Naive thymus-derived CD8-positive, alpha-beta T cell (primary cell): ENCODE data around the gene POU2F1. TPM values are rescaled to one million over a fixed set of nuclear protein-coding genes. Genes with fewer than 3 reads are reported as not detected.

Experiments
- ATAC-seq, 2 donors: fragments of 150-1000 bp; cut with Tn5 transposase in 1 of 2; sonication (Bioruptor Pico), chemical (Tn5 transposase) in 1 of 2; 1 replicate in 1 of 2; 2 replicates in 1 of 2; pipeline ENCODE4 v1.10.0; 2021; ENCODE audit warnings: mild to moderate bottlenecking in 2 of 2, moderate library complexity in 2 of 2
- POLR2A ChIA-PET: fragments of 350-600 bp; sonication (Branson Sonifier 250); formaldehyde crosslinking; loops from one replicate; lab custom pipeline; 2021; ENCODE audit warnings: antibody characterized with exemption; lab: Charles Lee
- DNase-seq, 10 donors: peaks; one replicate each; pipeline versions ENCODE4 v3.0.0 to v3.0.0-alpha.2; 2020 to 2022
- H3K27ac Mint-ChIP-seq, 10 donors: one replicate each; pipeline ENCODE4 v1.8.0; 2020 to 2022; ENCODE audit warnings: mild to moderate bottlenecking in 10 of 10, mixed read lengths in 10 of 10, moderate library complexity in 4 of 10, inconsistent platforms in 1 of 10
- H3K27me3 Mint-ChIP-seq, 5 donors: one replicate each; pipeline ENCODE4 v1.8.0; 2021 to 2022; ENCODE audit warnings: mixed read lengths in 5 of 5
- H3K36me3 Mint-ChIP-seq, 3 donors: one replicate each; pipeline ENCODE4 v1.8.0; 2020 to 2022; ENCODE audit warnings: mixed read lengths in 3 of 3, mild to moderate bottlenecking in 2 of 3, inconsistent platforms in 1 of 3
- H3K4me1 Mint-ChIP-seq, 4 donors: one replicate each; pipeline ENCODE4 v1.8.0; 2021 to 2022; ENCODE audit warnings: mixed read lengths in 4 of 4
- H3K4me3 Mint-ChIP-seq, 10 donors: one replicate each; pipeline ENCODE4 v1.8.0; 2020 to 2022; ENCODE audit warnings: mild to moderate bottlenecking in 10 of 10, mixed read lengths in 10 of 10, moderate library complexity in 6 of 10, inconsistent platforms in 1 of 10
- H3K9me3 Mint-ChIP-seq, 9 donors: one replicate each; pipeline ENCODE4 v1.8.0; 2020 to 2022; ENCODE audit warnings: mixed read lengths in 9 of 9, mild to moderate bottlenecking in 3 of 9, inconsistent platforms in 1 of 9, moderate library complexity in 1 of 9
- polyA plus RNA-seq, 3 donors: library from polyadenylated mRNA; unstranded; fragments of 300-500 nt; fragmentation: Illumina TruSeq; gene quantifications; one replicate each; pipeline ENCODE4 v1.2.3, GENCODE V29; 2021
- total RNA-seq, 8 experiments: library from RNA in 2 of 8; stranded (reverse) in 2 of 8; gene quantifications; one replicate each; pipeline ENCODE4 v1.2.3 and lab custom pipeline; 2021 to 2026

Gene POU2F1
- total and polyA plus RNA-seq, 5 experiments from 2014 or later: 5.0 to 22.9 (median 9.8) TPM

DNA sequence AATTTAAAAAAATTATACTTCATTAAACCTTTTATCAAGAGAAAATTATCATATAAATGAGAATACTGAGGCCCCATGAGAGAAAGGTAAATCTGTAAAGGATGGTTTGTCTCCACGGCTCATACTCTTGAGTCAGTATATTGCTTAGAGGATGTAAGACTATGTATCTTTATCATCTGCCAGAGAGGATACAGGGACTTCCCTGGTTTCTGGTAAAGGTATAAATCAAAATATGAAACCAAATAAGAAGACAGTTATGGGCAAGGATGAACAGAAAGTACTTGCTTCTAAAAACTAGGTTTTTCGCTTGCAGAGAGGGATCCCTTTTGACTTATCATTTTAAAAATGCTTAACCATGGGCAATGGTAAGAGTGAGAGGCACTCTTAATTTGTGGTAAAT, 112.4 kb downstream of the POU2F1 start:
- Mint-ChIP-seq H3K9me3 (peaks cover 0 to 17% (median 10%) of the 10 kb centered on the region in 9 donors), H3K4me1 (peaks cover 9 to 51% (median 18%) of the 10 kb centered on the region in 4 donors), H3K27me3 (no peaks in the 10 kb centered on the region), H3K4me3 (peak overlapping the region in 1 of 10 donors; percentile 11), H3K27ac (peak overlapping the region in 1 of 10 donors; percentile 60), H3K36me3 (peaks cover 25 to 42% (median 39%) of the 10 kb centered on the region in 3 donors)
- ATAC-seq (no peak), DNase-seq (no peak)
- POLR2A ChIA-PET: no interaction called here

DNA sequence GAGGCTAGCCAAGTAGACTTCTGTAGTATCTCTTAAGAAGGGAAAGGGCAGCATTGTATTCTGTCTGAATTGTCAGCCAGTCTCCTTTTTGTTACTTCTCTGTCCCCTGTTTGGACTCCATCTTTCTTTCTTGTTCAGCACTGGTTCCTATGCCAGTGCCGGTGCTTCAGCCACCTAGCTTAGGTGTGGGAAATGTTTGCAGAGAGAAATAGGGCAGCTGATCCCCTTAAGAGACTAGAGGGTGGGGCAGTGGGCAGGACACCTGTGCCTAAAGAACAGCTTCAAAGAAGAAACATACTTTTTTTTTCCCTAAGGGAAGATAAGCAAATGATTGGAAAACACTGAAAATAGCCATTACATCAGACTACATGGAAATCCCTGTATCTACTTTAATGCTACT, 113.0 kb downstream of the POU2F1 start:
- peak overlapping the region in 1 of 10 donors; percentile 60 for H3K27ac Mint-ChIP-seq
- POLR2A ChIA-PET: no interaction called here
- H3K36me3 Mint-ChIP-seq: peaks cover 28 to 48% (median 41%) of the 10 kb centered on the region in 3 donors

GRCh38 chr1:167339405-167339804, 118.7 kb downstream of the POU2F1 start:
- POLR2A ChIA-PET: no interaction called here
- no peak for DNase-seq
- Mint-ChIP-seq H3K27me3 (no peaks in the 10 kb centered on the region), H3K9me3 (peaks cover 0 to 22% (median 11%) of the 10 kb centered on the region in 9 donors), H3K4me1 (peaks cover 2 to 14% (median 10%) of the 10 kb centered on the region in 4 donors), H3K27ac (no peak overlapping the region), H3K36me3 (peaks cover 24 to 41% (median 29%) of the 10 kb centered on the region in 3 donors), H3K4me3 (no peak overlapping the region)
- no peak for ATAC-seq

More for the DNA sequence above, 113.0 kb downstream of the POU2F1 start:
- ATAC-seq: no peak
- H3K27me3 Mint-ChIP-seq: no peaks in the 10 kb centered on the region
- H3K4me1 Mint-ChIP-seq: peaks cover 9 to 45% (median 13%) of the 10 kb centered on the region in 4 donors
- peaks cover 0 to 17% (median 10%) of the 10 kb centered on the region in 9 donors for H3K9me3 Mint-ChIP-seq
- peak overlapping the region in 1 of 10 donors; percentile 11 for H3K4me3 Mint-ChIP-seq
- no peak for DNase-seq

- no peaks in the 10 kb centered on the region for H3K27me3 Mint-ChIP-seq
- no peak for ATAC-seq
- POLR2A ChIA-PET: interaction anchor here (0.6 kb wide), 2 partner anchors 26 to 51 kb away, joined by 3 read pairs; no protein-coding TSS in a partner anchor
Measured at GRCh38 chr1:167342846-167343245, 122.2 kb downstream of the POU2F1 start.

DNA sequence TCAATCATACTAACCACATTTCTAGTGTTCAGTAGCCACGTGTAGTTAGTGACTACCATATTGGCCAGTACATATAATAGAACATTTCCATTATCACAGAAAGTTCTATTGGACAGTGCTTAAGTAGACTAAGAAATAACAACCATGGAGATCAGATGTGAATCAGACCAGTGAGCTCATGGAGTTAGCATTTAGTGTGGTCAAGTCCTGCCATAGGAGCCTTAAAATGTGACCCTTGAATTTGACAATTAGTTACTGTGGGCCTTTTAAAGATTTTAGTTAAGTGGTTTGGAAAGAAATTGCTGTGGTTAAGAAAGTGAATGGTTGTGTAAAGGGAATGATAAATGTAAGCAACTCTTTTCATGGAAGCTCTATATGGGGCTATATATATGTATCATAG, 123.4 kb downstream of the POU2F1 start:
- ATAC-seq (no peak), DNase-seq (no peak)
- Mint-ChIP-seq H3K4me3 (no peak overlapping the region), H3K27me3 (no peaks in the 10 kb centered on the region), H3K9me3 (peaks cover 0 to 2% (median under 1%) of the 10 kb centered on the region in 9 donors), H3K4me1 (peaks cover 2 to 17% (median 11%) of the 10 kb centered on the region in 4 donors), H3K27ac (peak overlapping the region in 2 of 10 donors; percentile 22 to 35), H3K36me3 (peaks cover 0 to 10% (median 8%) of the 10 kb centered on the region in 3 donors)
- POLR2A ChIA-PET: no interaction called here

More at GRCh38 chr1:167342846-167343245, 122.2 kb downstream of the POU2F1 start:
- DNase-seq: peak in 3 of 10 donors; percentile 4 to 21 (median 8)
- H3K4me3 Mint-ChIP-seq: no peak overlapping the region
- peaks cover 0 to 13% (median 4%) of the 10 kb centered on the region in 9 donors for H3K9me3 Mint-ChIP-seq
- peaks cover 5 to 23% (median 15%) of the 10 kb centered on the region in 3 donors for H3K36me3 Mint-ChIP-seq
- peak overlapping the region in 3 of 10 donors; percentile 27 to 34 (median 31) for H3K27ac Mint-ChIP-seq
- H3K4me1 Mint-ChIP-seq: peaks cover 2 to 15% (median 11%) of the 10 kb centered on the region in 4 donors

GRCh38 chr1:167344615-167345385, 124.1 kb downstream of the POU2F1 start:
- Mint-ChIP-seq H3K4me1 (peaks cover 2 to 17% (median 11%) of the 10 kb centered on the region in 4 donors), H3K27ac (peak overlapping the region in 2 of 10 donors; percentile 22 to 35)
- ATAC-seq: no peak

GRCh38 chr1:167345386-167345733, 124.7 kb downstream of the POU2F1 start:
- POLR2A ChIA-PET: no interaction called here
- H3K27me3 Mint-ChIP-seq: no peaks in the 10 kb centered on the region
- H3K36me3 Mint-ChIP-seq: peaks cover 0 to 7% (median 6%) of the 10 kb centered on the region in 3 donors
- no peak overlapping the region for H3K27ac Mint-ChIP-seq
- ATAC-seq (no peak), DNase-seq (no peak)
- H3K9me3 Mint-ChIP-seq: no peaks in the 10 kb centered on the region
- peaks cover 2 to 17% (median 11%) of the 10 kb centered on the region in 4 donors for H3K4me1 Mint-ChIP-seq
- H3K4me3 Mint-ChIP-seq: no peak overlapping the region

More at GRCh38 chr1:167344615-167345385, 124.1 kb downstream of the POU2F1 start:
- peaks cover 0 to 7% (median 6%) of the 10 kb centered on the region in 3 donors for H3K36me3 Mint-ChIP-seq
- H3K4me3 Mint-ChIP-seq: no peak overlapping the region
- H3K9me3 Mint-ChIP-seq: no peaks in the 10 kb centered on the region
- DNase-seq: no peak
- H3K27me3 Mint-ChIP-seq: no peaks in the 10 kb centered on the region
- POLR2A ChIA-PET: no interaction called here

GRCh38 chr1:167357305-167357704, 136.6 kb downstream of the POU2F1 start:
- no peak for DNase-seq
- no peak for ATAC-seq
- Mint-ChIP-seq H3K4me1 (peaks cover 13 to 24% (median 19%) of the 10 kb centered on the region in 4 donors), H3K9me3 (peaks cover 0 to 5% (median 0%) of the 10 kb centered on the region in 9 donors), H3K27ac (no peak overlapping the region), H3K27me3 (no peaks in the 10 kb centered on the region), H3K4me3 (no peak overlapping the region), H3K36me3 (peaks cover 9 to 25% (median 12%) of the 10 kb centered on the region in 3 donors)
- POLR2A ChIA-PET: no interaction called here

GRCh38 chr1:167359295-167359694, 138.6 kb downstream of the POU2F1 start:
- Mint-ChIP-seq H3K9me3 (peaks cover 0 to 5% (median 0%) of the 10 kb centered on the region in 9 donors), H3K27me3 (no peaks in the 10 kb centered on the region), H3K4me3 (no peak overlapping the region), H3K27ac (no peak overlapping the region), H3K4me1 (peaks cover 11 to 24% (median 20%) of the 10 kb centered on the region in 4 donors), H3K36me3 (peaks cover 8 to 25% (median 9%) of the 10 kb centered on the region in 3 donors)
- POLR2A ChIA-PET: no interaction called here
- no peak for DNase-seq
- ATAC-seq: no peak

- no peak for ATAC-seq
- Mint-ChIP-seq H3K9me3 (peaks cover 0 to 5% (median 0%) of the 10 kb centered on the region in 9 donors), H3K36me3 (peaks cover 8 to 18% (median 11%) of the 10 kb centered on the region in 3 donors), H3K4me3 (no peak overlapping the region), H3K27me3 (no peaks in the 10 kb centered on the region), H3K4me1 (peaks cover 11 to 24% (median 20%) of the 10 kb centered on the region in 4 donors), H3K27ac (no peak overlapping the region)
- no peak for DNase-seq
- POLR2A ChIA-PET: no interaction called here
Measured at GRCh38 chr1:167360120-167360519, 139.4 kb downstream of the POU2F1 start.

DNA sequence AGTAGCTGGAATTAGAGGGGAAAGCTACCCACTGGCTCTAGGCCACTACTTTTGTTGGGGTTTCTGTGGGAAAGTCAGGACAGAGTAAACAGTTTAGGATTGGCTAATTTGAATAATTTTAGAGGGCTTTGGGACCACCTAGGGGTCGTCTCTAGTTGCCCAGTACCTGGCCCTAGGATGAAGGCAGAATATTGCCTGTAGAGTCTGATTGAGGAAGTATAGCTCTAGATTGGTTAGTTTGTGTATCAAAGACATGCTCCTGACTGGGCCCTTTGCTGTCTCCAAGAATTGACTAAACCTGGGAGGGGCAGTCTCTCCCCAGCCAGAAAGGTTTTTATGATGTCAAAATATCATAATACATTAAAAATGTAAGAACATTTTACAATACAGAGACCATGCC, 142.0 kb downstream of the POU2F1 start:
- no peak for DNase-seq
- H3K27me3 Mint-ChIP-seq: no peaks in the 10 kb centered on the region
- no peak for ATAC-seq
- no peak overlapping the region for H3K4me3 Mint-ChIP-seq
- H3K27ac Mint-ChIP-seq: peak overlapping the region in 1 of 10 donors; percentile 48
- H3K36me3 Mint-ChIP-seq: peaks cover 15 to 28% (median 22%) of the 10 kb centered on the region in 3 donors
- POLR2A ChIA-PET: no interaction called here
- peaks cover 11 to 24% (median 17%) of the 10 kb centered on the region in 4 donors for H3K4me1 Mint-ChIP-seq
- peaks cover 0 to 5% (median 0%) of the 10 kb centered on the region in 9 donors for H3K9me3 Mint-ChIP-seq

GRCh38 chr1:167364826-167365225, 144.1 kb downstream of the POU2F1 start:
- POLR2A ChIA-PET: no interaction called here
- DNase-seq: no peak
- peaks cover 2 to 20% (median 17%) of the 10 kb centered on the region in 3 donors for H3K36me3 Mint-ChIP-seq

GRCh38 chr1:167365360-167365759, 144.7 kb downstream of the POU2F1 start:
- no peaks in the 10 kb centered on the region for H3K27me3 Mint-ChIP-seq
- no peak for DNase-seq
- H3K36me3 Mint-ChIP-seq: peaks cover 0 to 20% (median 17%) of the 10 kb centered on the region in 3 donors
- peaks cover 8 to 16% (median 12%) of the 10 kb centered on the region in 4 donors for H3K4me1 Mint-ChIP-seq
- H3K27ac Mint-ChIP-seq: no peak overlapping the region
- ATAC-seq: no peak
- no peaks in the 10 kb centered on the region for H3K9me3 Mint-ChIP-seq
- POLR2A ChIA-PET: no interaction called here
- no peak overlapping the region for H3K4me3 Mint-ChIP-seq

More at GRCh38 chr1:167364826-167365225, 144.1 kb downstream of the POU2F1 start:
- H3K27me3 Mint-ChIP-seq: no peaks in the 10 kb centered on the region
- H3K4me1 Mint-ChIP-seq: peaks cover 11 to 20% (median 17%) of the 10 kb centered on the region in 4 donors
- H3K4me3 Mint-ChIP-seq: no peak overlapping the region
- ATAC-seq: no peak
- H3K27ac Mint-ChIP-seq: no peak overlapping the region
- no peaks in the 10 kb centered on the region for H3K9me3 Mint-ChIP-seq
